Activated T-cell treated with anti-CD3 and anti-CD28 coated beads for 4 hours (primary cell): ENCODE measurements around the gene CAPN14.
"Not testable (repeated sequence)": the region's sequence is repeated elsewhere in the genome, so short reads cannot be mapped to it uniquely, and the experiment has no call there.

Source experiments
- DNase-seq: peaks from one replicate; pipeline ENCODE4 v3.0.0-alpha.2; 2020

The CAPN14 gene

DNA sequence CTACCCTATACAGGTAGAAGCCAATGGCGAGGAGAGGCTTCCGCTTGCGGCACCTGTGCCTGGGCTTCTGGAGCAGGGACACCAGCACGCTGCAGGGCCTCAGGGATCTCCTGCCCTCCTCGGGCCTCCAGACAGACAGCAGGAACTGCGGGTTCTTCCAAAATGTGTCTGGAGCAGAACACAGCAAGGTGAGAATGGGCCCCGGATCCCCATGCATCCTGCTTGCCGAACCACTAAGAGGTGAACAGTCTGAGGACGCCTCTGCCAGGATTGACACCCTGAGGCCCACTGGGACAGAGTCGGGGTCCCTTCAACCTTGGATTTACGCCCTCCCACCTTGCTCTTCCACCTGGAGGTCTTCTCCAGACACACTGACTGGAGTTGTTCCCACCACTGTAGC lies 25.4 kb downstream of the CAPN14 start:
- DNase-seq: no peak

DNA sequence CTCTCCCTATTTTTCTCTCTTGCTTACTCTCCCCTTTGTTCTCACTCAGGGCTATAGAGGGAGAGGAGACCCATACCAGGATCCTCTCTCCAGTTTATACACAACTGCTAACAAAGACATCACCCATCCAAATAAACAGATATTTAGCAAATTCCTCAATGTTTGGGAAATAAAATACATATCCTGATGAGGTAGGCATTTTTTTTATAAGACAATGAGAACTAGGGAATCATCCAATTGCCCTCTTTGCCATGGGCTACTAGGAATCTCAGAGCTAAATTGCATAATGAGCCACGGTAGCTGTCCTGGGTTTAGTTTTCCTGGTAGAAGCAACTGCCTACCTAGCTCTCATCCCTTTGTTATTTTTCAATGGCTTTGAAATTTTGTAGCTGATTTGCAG lies 27.1 kb downstream of the CAPN14 start:
- no peak for DNase-seq

DNA sequence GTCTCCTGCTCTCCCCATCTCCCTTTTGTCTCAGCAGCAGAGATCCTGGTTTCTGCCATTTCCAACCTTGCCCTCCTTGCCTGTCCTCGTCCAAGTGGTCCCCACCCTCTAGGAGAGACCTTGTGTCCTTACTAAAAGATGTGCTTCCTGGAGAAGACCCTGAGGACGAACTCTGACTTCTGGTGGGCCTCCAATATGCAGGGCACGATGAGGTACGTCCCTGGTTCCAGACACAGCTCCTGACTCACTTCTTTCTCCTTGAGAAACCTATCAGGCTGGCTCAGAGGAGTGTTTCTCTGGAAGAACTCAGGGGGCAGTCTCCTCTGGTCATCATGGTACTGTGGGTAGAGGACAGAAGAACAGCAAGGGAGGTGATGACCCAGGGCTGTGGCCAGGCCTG lies 28.2 kb downstream of the CAPN14 start:
- no peak for DNase-seq

DNA sequence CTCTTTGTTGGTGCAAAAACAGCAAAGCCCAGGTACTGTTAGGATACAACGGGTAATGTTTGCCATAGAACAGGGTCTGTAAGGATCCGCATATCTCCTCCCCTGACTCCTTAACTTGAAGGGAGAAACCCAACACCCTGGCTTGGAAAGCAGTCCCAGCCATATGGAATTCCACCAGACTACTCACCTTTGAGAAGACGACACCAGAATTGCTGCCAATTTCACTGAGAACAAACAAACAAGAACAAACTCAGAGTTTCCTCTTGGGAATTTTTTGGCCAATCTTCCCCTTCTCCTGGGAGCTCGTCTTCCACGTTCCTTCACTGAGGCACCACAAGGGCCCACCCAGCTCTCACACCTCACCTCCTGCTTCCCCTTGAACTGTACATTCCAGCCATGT lies 29.2 kb downstream of the CAPN14 start:
- no peak for DNase-seq

DNA sequence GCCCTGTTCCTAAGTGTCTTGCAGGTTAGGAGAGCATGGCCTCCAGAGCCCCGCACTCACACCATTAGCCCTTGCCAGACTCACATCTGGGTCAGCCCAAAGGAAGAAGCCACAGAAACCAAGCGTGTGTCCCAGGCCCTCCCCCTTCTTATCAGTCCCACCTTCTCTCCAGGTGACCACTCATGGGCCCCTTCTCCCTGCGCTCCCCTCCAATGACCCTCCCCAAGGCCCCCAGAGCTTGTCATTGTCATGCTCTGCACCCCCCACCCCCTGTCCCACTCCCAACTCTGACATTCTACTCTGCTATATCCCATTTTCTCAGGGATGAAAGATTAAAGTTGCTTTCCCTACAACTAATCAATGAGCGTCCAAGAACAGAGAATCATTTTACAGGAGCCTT lies 30.1 kb downstream of the CAPN14 start:
- DNase-seq: no peak

DNA sequence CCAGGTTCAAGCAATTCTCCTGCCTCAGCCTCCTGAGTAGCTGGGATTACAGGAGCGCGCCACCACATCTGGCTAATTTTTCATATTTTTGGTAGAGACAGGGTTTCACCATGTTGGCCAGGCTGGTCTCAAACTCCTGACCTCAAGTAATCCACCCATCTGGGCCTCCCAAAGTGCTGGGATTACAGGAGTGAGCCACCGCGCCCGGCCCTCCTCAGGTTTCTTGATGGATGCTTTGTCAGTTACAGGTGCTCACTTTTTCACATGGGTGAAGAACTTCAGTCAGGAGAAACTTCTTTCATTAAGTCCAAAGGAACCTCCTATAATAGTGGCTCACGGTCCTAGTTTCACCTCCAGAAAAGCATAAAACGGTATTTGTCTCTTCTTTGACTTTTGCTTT lies 33.3 kb downstream of the CAPN14 start:
- DNase-seq: not testable (repeated sequence)

DNA sequence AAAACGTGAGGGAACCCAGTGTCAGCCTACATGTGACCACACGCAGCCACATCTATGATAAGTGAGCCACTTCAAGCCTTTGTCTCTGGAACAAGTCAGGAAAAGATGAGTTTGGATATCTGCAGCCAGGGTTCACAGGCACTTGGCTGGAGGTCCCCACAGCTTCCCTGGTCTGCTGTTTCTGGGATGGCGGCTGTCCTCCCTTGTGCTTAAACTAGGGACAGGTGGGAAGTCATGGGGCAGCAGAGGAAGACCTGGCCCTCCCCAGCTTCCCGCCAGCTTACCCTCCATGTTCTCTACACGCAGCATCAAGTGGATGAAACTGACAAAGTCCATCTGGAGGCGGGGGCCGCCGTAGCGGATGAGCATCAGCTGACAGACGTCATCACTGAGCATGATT lies 40.6 kb downstream of the CAPN14 start:
- DNase-seq: no peak

DNA sequence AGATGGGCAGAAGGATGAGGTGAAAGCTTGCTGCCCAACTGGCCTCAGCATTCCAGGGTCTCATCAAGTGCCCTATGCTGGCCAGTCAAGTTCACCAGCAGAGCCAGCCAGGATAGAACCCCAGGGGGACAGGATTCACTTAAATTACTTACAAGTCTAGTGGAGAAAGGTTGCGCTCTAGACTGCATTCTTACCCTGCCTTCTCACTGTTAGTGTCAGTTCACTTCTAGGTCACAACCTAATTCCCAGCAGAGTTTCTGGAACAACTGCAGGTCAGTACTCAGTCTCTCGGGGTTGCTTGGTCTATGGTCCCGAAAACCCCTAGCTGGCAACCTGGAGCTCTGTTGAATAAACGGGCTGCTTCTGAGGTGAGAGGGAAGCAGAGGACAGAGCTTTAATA lies 46.2 kb downstream of the CAPN14 start:
- no peak for DNase-seq

DNA sequence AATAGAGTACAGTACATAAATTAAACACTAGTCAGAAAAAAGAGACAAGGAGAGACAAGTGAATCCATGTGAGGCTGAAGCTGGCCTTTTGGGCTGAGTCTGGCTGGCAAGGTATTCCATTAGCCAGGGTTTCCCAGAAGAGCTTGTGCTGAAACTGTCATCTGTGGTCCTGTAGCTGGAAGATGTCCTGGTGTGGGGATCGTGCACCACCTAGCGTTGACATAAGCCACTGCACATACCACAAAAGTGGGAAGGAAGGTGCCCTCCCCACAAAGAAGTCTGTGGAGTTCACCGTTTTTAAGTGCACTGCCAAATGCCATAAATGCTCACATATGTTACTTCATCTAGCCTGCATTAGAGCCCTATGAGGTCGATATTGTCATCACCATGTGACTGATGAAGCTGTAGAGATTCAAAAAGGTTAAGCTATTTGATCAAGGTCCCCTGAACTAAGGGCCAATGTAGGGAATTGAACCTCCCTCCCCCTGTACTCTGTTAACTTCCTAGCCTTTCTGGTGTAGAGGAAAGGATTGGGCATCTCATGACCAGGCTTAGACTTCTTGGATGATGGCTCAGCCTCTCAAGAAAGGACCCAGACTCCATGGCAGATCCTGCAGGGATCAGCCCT lies 47.1 kb downstream of the CAPN14 start:
- DNase-seq: peak; percentile 18

DNA sequence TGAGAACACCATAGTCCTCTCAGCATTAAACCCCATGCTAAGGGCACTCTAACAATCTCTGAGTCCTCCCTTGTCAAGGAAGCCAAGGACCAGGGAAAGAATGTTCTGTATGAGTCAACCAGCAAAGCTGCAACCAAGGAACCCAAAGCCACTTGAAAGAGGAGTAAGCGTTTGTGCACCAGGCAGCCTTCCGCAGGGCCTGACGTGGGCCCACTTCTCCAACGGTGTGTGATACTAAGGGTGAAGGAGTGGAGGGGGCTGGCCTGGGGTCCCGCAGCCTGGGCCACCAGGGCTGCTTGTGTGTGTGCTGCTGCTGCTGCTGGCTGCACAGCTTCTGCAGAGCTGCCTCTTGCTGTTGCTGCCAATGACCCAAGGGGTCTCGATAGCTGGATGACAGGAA lies 49.0 kb downstream of the CAPN14 start:
- DNase-seq: no peak

DNA sequence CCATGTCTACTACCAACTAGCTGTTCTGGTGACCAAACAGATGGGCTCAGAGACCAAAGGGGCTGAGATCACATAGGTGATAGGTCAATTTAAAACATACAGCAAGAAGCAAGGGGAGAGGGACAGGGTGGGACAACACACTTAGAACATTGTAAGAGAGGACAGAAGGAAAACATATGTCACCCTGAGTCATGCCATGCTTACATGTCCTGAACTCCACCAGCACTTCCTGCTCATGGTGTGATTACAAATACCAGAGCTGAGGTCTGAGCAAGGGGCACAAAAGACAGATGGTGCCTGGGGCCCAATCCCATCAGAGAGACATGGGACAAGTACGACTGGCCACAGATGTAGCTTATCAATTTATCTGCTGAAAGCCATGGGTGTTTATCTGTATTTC lies 50.4 kb downstream of the CAPN14 start:
- DNase-seq: no peak

DNA sequence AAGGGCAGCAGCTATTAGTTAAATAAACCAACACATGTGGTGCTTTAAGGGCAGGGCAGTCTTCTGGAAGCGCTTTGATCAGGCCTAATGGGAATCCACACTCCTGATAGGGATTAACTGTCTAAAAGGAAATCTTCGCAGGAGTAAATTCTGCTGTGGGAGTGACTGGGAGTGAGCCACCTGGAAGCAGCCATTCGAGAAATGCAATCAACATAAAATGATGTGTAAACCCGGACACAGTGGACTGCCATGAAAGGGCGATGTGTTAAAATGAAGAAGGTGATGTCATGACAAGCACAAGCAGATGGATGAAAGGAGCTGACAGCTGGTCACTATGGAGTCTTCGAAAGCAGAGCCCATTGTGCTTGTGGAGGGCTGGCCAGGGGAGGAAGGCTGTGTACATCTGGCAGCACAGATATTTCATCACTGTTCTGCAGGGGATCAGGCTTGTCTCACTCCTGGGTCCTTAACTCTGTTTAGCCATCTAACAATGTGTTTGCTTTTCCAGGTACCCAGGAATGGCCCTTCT lies 54.2 kb downstream of the CAPN14 start:
- no peak for DNase-seq

DNA sequence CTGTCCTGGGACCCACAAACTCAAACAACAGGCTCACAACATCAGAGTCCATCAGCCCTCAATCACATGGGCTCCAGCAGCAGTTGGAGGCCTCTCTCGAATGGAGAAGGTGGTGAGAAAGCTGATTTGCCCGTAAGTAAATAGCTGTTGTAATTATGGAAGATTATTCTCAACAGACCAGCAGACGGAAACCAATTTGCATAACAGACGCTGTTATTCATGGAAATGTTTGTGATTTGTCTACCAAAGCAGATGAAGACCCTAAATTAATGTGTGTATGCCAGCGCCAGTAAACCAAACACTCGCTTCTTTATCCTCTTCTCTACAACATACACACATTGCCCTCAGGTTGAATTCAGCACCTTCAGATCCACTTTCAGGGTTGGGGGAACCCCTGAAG lies 55.7 kb downstream of the CAPN14 start:
- DNase-seq: no peak

DNA sequence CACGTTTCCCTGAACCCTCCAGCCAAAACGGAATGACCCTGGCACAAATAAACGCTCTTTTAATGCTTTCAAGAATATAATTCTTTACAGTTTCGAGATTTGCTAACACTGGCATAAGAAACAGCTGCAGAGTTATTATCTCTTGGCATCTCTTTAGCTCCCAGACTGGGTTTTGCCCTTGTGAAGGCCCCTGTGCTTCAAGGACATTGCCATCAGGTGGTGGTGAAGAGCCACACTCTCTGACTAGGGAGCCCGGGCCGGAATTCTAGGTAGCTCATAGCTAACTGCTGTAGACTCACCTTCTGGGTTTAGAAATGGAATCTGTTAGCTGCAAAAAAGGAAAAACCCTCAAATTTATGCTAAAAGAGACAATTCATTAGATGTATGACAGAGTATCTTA lies 65.8 kb downstream of the CAPN14 start:
- DNase-seq: no peak

DNA sequence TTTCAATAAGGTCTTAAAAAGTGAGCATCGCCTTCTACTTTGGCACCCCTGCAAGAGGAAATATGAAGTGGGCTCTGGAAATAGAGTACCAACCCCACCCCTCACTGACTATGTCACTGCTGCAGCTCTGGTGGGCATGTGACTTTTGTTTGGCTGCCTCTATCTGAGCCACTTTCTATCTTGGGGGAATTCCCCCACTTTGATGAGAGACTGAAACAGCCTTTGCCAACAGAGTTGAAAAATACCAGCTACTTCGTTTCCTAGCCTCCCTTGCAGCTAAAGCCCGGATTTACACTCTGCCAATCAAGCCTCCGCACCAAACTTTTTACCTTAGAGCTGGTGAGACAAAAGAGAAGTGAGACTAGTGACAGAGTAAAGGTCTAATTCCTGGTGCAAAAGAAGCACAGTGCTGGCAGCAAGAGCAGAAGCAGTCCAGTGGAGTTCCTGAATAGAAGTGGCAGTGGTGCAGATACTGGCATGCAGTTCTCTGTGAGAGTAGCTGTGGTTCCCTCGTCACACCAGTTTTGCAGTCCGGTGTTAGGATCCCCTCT lies 67.1 kb downstream of the CAPN14 start:
- no peak for DNase-seq

DNA sequence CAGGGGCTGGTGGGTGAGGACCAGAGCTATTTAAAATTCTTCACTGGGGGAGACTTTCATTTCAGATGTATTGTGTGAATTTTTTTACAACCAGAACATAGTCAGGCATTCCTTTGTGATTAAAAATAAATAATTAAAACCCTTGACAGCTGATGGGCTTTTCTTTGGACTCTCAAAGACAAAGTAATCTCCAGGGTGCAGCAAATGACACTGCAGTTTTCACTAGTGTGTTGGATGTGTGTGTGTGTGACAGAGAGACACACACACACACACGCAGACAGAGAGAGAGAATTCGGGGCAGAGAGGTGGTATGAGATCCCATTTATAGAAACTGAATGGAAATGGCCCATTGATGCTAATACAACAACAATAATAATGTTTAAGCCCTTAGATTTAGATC lies 68.8 kb downstream of the CAPN14 start:
- no peak for DNase-seq

DNA sequence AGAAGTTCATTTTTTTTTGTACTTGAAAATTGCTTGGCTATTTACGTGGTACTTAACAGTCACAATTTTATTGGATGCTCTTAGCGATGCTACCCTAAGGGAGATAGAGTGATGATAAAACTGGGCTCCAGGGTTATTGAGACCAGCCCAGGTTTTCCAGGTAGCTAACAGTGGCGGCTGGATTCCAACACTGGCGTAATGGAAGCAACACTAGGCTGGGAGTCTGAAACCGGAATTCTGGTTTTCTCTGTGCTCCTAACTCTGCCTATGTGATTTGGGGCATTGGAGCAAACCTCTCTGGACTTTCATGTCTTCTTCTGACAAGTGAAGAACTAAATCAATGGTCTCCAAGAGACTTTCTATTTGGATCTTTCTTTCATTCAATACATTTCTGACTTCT lies 69.7 kb downstream of the CAPN14 start:
- DNase-seq: no peak

DNA sequence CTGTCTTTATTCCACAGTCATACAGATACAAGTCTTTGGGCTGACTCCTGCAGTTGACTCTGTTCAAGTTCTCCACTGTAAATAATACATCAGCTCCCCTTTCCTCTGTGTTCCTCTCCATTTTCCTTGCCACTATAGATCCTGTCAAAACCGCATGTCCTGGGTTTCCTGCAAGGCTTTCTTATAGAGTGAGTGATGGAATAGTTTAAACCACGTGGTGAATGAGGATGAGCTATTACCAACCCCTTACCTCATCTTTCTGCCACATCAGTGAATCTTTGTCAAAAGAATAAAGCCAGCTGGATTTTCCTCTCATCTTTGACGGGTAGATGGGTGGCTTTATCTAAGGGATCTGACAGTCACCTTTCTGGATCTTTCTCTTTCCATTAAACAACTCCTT lies 75.2 kb downstream of the CAPN14 start:
- no peak for DNase-seq

DNA sequence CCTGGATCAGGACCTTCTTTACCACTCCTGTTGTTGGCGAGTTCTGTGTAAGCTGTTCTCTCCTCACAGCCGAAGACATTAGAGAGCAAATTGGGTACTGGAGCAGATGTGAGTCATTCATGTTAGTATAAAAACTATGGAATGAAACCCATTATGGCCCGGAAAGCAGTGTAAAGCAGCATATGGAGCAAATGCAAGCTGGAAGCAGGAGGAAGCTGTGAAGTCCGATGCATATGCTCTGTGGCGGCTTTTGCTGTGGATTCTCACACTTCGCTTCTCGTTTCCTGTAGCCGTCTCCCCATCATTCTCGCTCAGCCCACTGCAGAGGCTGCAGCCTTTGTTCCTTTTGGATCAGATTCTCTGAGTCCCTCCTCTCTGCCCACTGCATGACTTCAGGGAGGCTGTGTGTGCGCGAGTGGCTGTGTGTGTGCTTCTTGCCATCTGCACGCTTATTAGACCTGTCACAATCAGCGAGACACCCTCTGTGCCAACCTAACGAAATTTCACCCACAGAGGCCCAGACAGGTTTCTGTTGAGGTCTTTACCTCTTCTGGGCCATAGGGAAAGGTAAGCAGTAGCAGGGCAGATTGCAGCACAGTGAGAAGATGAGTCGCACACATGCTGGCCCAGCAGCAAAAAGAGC lies 75.8 kb downstream of the CAPN14 start:
- DNase-seq: no peak

DNA sequence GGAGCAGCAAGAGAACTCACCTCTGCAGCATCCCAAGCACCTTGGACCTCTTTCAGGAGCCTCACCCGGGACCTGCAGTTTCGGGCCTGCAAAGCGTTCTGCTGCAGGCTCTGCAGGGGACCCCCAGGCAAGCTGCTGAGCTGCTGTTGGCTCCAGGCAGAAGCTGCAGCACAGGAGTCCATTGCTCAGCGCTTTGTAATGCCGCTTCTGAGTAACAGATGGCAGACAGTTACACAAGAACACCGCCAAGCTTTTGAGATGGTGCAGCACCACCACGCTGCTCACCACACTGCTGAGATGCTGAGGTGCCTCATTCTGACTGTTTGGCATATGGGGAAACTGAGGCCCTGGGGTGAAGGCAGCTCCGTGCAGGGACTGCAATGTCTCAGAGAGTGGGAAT lies 77.2 kb downstream of the CAPN14 start:
- DNase-seq: no peak

DNA sequence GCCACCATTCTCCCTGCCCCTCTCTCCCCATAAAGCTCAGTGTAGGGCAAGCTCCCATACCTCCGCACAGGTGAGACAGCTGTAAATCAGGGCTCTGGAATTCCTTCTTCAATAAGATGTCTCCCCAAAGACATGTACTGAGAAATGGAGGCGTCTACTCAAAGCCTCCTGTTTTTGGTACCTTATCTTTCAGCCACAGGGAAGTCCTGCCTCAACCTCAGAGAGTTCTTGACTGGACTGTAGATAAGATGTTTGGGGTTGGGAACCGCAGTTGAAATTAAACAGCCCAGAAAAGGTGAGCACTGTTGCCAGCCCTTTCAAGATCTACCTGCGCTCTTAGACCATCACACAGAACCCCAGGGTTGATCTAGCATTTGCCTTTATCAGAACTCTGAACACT lies 77.6 kb downstream of the CAPN14 start:
- DNase-seq: no peak

DNA sequence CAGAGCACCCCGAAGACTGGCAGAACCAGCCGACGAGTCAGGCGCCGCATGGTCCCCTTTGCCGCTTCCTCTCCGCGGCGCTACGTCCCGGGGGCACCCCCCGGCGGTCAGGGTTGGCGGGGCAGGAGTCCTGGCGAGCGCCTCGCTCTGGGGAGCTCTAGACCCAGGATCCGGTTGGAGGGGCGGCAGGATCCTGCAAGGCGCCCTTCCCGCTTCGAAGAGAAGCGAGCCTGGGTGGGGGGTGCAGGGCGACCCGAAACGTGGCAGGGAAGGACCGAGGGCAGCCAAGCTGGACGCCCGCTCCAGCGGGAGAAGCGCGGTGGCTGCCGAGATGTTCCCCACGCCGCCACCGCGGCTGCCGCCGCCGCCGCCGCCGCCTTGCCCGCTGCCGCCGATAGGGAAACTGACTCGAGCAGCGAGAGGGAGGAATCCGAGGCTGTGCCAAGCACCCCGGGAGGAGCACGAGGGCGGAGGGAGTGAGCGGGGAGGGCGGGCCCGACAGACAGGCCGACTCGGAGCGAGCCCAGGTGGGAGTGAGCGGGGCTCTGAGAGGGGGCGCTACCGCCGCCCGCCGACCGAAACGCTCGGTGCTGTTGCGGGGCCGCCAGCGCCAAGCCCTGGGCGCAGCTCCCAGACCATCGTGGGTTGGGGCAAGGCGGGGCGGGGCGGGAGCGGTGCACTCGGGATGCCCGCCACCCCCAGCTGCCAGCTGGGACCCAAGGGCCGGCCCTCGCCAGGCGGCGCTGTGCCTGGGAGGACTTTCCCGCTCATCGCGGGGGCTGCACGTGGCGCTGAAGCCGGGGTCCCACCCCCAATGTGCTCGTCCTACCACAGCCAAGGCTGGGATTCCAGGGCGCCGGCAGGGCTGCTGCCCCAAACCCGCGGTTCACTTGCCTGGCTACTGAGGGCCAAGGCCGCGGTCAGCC lies 79.0 kb downstream of the CAPN14 start, which contains the start of gene GALNT14:
Gene GALNT14, minus strand, starts transcription at position 404 of the 926 bp plus-strand sequence. Its CDS starts 354 bp downstream, at position 50.
- no peak for DNase-seq
